GM12878 (cell line): Measurements from ENCODE around the gene SSBP4.

ENCODE experiments used
- ASH2L ChIP-seq: fragments of 300-600, 200-600 bp; sonication (generic); IDR thresholded peaks from 2 replicates; pipeline ENCODE4 v1.6.1; 2017; ENCODE audit warnings: low read depth, mild to moderate bottlenecking, borderline replicate concordance
- MXI1 ChIP-seq: fragments of 150-350 bp; IDR thresholded peaks from 2 replicates; pipeline ENCODE4 v1.6.1; 2011; ENCODE audit warnings: low read depth, mild to moderate bottlenecking, inconsistent platforms, low read length, improper control_type of control experiment
- MYC ChIP-seq: IDR thresholded peaks from 2 replicates; pipeline ENCODE4 v1.6.1; 2011; ENCODE audit warnings: mild to moderate bottlenecking, low read length, moderate library complexity, inconsistent platforms; ENCODE audit not compliant: insufficient read depth, insufficient replicate concordance, insufficient read length, severe bottlenecking
- NFIC ChIP-seq: IDR thresholded peaks from 2 replicates; pipeline ENCODE4 v1.6.1; 2012; ENCODE audit warnings: low read depth, mild to moderate bottlenecking, inconsistent platforms, low read length, moderate library complexity
- NR2C1 ChIP-seq: fragments of 450-650 bp; IDR thresholded peaks from 2 replicates; pipeline ENCODE4 v1.6.1; 2017; ENCODE audit warnings: antibody characterized with exemption, mild to moderate bottlenecking, moderate library complexity
- TF ChIP-seq, protein P1 (sequence below), 3 experiments: IDR thresholded peaks in 2 of 3; conservative IDR thresholded peaks in 1 of 3; 2 replicates each; pipeline ENCODE4 v1.5.1; 2011; ENCODE audit warnings: low read depth in 3 of 3, low read length in 3 of 3, mild to moderate bottlenecking in 3 of 3, control low read depth in 2 of 3, moderate library complexity in 2 of 3, inconsistent platforms in 1 of 3, mixed read lengths in 1 of 3; ENCODE audit not compliant: control insufficient read depth in 2 of 3, insufficient read depth in 1 of 3; ENCODE audit errors: extremely low read depth in 1 of 3
- TF ChIP-seq, protein P2 (sequence below): IDR thresholded peaks from 2 replicates; pipeline ENCODE4 v1.6.1; 2011; ENCODE audit warnings: borderline replicate concordance, low read depth, mild to moderate bottlenecking, moderate library complexity, mixed read lengths, low read length; ENCODE audit not compliant: insufficient read depth; ENCODE audit errors: extremely low read length
- TF ChIP-seq, protein P3 (sequence below): fragments of 450-650 bp; IDR thresholded peaks from 2 replicates; pipeline ENCODE4 v1.6.1; 2016; ENCODE audit warnings: mild to moderate bottlenecking, moderate library complexity, borderline replicate concordance
- TF ChIP-seq, protein P4 (sequence below): fragments of 450-650 bp; conservative IDR thresholded peaks from 2 replicates; pipeline ENCODE4 v1.6.1; 2017; ENCODE audit warnings: mild to moderate bottlenecking, moderate library complexity

DNA sequence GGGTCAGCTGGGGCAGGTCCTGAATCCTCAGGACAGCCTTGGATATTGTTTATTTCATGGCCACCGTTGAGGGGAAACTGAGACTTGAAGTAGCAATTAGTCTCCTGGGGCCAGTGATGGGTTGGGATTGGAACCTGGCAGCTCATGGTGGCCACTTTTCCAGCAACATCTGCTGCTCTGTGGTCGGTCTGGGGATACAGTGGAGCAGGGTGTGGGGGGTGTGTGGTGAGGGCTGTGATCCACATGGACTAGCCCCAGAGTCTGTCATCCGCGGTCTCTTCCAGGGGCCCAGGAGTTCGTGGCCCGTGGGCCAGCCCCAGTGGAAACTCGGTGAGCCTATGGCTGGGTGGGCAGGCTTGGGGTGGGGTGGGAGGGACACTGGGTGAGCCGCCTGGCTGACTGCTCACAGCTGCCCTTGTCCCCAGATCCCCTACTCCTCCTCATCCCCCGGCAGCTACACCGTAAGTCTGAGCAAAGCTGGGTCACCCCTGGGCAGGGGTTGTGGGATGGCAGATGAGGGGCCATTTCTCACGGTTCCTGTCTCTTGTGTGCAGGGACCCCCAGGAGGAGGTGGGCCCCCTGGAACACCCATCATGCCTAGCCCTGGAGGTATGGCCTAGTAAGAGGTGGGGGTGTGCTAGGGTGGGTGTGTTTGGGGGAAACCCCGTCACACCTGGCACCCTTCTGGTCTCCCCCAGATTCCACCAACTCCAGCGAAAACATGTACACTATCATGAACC is 13.2 kb downstream of the SSBP4 start:
- TF ChIP-seq ASH2L (no peak), MYC (no peak), MXI1 (no peak), NR2C1 (no peak), NFIC (no peak)
- TF ChIP-seq, protein P1, sequence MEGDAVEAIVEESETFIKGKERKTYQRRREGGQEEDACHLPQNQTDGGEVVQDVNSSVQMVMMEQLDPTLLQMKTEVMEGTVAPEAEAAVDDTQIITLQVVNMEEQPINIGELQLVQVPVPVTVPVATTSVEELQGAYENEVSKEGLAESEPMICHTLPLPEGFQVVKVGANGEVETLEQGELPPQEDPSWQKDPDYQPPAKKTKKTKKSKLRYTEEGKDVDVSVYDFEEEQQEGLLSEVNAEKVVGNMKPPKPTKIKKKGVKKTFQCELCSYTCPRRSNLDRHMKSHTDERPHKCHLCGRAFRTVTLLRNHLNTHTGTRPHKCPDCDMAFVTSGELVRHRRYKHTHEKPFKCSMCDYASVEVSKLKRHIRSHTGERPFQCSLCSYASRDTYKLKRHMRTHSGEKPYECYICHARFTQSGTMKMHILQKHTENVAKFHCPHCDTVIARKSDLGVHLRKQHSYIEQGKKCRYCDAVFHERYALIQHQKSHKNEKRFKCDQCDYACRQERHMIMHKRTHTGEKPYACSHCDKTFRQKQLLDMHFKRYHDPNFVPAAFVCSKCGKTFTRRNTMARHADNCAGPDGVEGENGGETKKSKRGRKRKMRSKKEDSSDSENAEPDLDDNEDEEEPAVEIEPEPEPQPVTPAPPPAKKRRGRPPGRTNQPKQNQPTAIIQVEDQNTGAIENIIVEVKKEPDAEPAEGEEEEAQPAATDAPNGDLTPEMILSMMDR (IDR thresholded peaks at IDR 0.05 in 2 of 3, conservative IDR thresholded peaks at IDR 0.05 in 1 of 3; ENCODE audit: control insufficient read depth in 2 of 3, extremely low read depth in 1 of 3, insufficient read depth in 1 of 3, low read depth in 3 of 3, low read length in 3 of 3), result no peak
- TF ChIP-seq, protein P2, sequence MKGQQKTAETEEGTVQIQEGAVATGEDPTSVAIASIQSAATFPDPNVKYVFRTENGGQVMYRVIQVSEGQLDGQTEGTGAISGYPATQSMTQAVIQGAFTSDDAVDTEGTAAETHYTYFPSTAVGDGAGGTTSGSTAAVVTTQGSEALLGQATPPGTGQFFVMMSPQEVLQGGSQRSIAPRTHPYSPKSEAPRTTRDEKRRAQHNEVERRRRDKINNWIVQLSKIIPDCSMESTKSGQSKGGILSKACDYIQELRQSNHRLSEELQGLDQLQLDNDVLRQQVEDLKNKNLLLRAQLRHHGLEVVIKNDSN, result no peak
- TF ChIP-seq, protein P3, sequence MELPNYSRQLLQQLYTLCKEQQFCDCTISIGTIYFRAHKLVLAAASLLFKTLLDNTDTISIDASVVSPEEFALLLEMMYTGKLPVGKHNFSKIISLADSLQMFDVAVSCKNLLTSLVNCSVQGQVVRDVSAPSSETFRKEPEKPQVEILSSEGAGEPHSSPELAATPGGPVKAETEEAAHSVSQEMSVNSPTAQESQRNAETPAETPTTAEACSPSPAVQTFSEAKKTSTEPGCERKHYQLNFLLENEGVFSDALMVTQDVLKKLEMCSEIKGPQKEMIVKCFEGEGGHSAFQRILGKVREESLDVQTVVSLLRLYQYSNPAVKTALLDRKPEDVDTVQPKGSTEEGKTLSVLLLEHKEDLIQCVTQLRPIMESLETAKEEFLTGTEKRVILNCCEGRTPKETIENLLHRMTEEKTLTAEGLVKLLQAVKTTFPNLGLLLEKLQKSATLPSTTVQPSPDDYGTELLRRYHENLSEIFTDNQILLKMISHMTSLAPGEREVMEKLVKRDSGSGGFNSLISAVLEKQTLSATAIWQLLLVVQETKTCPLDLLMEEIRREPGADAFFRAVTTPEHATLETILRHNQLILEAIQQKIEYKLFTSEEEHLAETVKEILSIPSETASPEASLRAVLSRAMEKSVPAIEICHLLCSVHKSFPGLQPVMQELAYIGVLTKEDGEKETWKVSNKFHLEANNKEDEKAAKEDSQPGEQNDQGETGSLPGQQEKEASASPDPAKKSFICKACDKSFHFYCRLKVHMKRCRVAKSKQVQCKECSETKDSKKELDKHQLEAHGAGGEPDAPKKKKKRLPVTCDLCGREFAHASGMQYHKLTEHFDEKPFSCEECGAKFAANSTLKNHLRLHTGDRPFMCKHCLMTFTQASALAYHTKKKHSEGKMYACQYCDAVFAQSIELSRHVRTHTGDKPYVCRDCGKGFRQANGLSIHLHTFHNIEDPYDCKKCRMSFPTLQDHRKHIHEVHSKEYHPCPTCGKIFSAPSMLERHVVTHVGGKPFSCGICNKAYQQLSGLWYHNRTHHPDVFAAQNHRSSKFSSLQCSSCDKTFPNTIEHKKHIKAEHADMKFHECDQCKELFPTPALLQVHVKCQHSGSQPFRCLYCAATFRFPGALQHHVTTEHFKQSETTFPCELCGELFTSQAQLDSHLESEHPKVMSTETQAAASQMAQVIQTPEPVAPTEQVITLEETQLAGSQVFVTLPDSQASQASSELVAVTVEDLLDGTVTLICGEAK, result no peak
- TF ChIP-seq, protein P4, sequence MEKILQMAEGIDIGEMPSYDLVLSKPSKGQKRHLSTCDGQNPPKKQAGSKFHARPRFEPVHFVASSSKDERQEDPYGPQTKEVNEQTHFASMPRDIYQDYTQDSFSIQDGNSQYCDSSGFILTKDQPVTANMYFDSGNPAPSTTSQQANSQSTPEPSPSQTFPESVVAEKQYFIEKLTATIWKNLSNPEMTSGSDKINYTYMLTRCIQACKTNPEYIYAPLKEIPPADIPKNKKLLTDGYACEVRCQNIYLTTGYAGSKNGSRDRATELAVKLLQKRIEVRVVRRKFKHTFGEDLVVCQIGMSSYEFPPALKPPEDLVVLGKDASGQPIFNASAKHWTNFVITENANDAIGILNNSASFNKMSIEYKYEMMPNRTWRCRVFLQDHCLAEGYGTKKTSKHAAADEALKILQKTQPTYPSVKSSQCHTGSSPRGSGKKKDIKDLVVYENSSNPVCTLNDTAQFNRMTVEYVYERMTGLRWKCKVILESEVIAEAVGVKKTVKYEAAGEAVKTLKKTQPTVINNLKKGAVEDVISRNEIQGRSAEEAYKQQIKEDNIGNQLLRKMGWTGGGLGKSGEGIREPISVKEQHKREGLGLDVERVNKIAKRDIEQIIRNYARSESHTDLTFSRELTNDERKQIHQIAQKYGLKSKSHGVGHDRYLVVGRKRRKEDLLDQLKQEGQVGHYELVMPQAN, result no peak
